Measurements from ENCODE around the gene DUSP10.

The DUSP10 gene

GRCh38 chr1:221768444-221769066 is 26.7 kb upstream of the DUSP10 start:
- TF ChIP-seq ZFP30 (CRISPR knock-in tag; IDR thresholded peaks at IDR 0.05), result no peak
- TF ChIP-seq ZC3H10 (CRISPR knock-in tag; IDR thresholded peaks at IDR 0.05), result no peak
- TF ChIP-seq ZFP3 (CRISPR knock-in tag; IDR thresholded peaks at IDR 0.05), result no peak
- TF ChIP-seq PATZ1 (CRISPR knock-in tag; IDR thresholded peaks at IDR 0.05; ENCODE audit: borderline replicate concordance), result no peak
- no peak for TF ChIP-seq TCF4 (CRISPR knock-in tag; IDR thresholded peaks at IDR 0.05; ENCODE audit: borderline replicate concordance)

GRCh38 chr1:221766210-221766609 is 24.3 kb upstream of the DUSP10 start:
- ATAC-seq, result peak; percentile 65
- TF ChIP-seq TOX (CRISPR knock-in tag; IDR thresholded peaks at IDR 0.05; ENCODE audit: borderline replicate concordance) (peak; percentile 51; the same call in 1 of the 2 replicates), ZFP3 (CRISPR knock-in tag; IDR thresholded peaks at IDR 0.05) (no peak)

More at GRCh38 chr1:221768444-221769066, 26.7 kb upstream of the DUSP10 start:
- ATAC-seq, result no peak

- ATAC-seq, result no peak
- no peak for TF ChIP-seq CREB5 (CRISPR knock-in tag; IDR thresholded peaks at IDR 0.05; ENCODE audit: low read depth)
- no peak for TF ChIP-seq RARB (CRISPR knock-in tag; IDR thresholded peaks at IDR 0.05)
- TF ChIP-seq ISL1 (CRISPR knock-in tag; IDR thresholded peaks at IDR 0.05), result no peak
- no peak for TF ChIP-seq PPARA (CRISPR knock-in tag; IDR thresholded peaks at IDR 0.05; ENCODE audit: borderline replicate concordance)
- TF ChIP-seq ZFP3 (CRISPR knock-in tag; IDR thresholded peaks at IDR 0.05), result no peak
- TF ChIP-seq ZC3H10 (CRISPR knock-in tag; IDR thresholded peaks at IDR 0.05), result no peak
- TF ChIP-seq CSDC2 (CRISPR knock-in tag; IDR thresholded peaks at IDR 0.05), result no peak
- TF ChIP-seq GLIS3 (CRISPR knock-in tag; IDR thresholded peaks at IDR 0.05), result no peak
- TF ChIP-seq POU6F1 (CRISPR knock-in tag; IDR thresholded peaks at IDR 0.05; ENCODE audit: borderline replicate concordance, low read depth), result no peak
- TF ChIP-seq ESRRG (CRISPR knock-in tag; IDR thresholded peaks at IDR 0.05), result no peak
- TF ChIP-seq ARNTL (CRISPR knock-in tag; IDR thresholded peaks at IDR 0.05; ENCODE audit: borderline replicate concordance, low read depth), result no peak
- no peak for TF ChIP-seq ZFP30 (CRISPR knock-in tag; IDR thresholded peaks at IDR 0.05)
- TF ChIP-seq ZNF70 (CRISPR knock-in tag; IDR thresholded peaks at IDR 0.05), result no peak
- no peak for TF ChIP-seq BACH2 (CRISPR knock-in tag; IDR thresholded peaks at IDR 0.05; ENCODE audit: borderline replicate concordance)
- no peak for TF ChIP-seq PATZ1 (CRISPR knock-in tag; IDR thresholded peaks at IDR 0.05; ENCODE audit: borderline replicate concordance)
These were observed 23.6 kb upstream of the DUSP10 start for GRCh38 chr1:221765527-221765926.

GRCh38 chr1:221762121-221762520 is 20.2 kb upstream of the DUSP10 start:
- TF ChIP-seq PATZ1 (CRISPR knock-in tag; IDR thresholded peaks at IDR 0.05; ENCODE audit: borderline replicate concordance), result no peak
- TF ChIP-seq BACH2 (CRISPR knock-in tag; IDR thresholded peaks at IDR 0.05; ENCODE audit: borderline replicate concordance), result no peak
- no peak for TF ChIP-seq RARB (CRISPR knock-in tag; IDR thresholded peaks at IDR 0.05)
- TF ChIP-seq PPARA (CRISPR knock-in tag; IDR thresholded peaks at IDR 0.05; ENCODE audit: borderline replicate concordance), result no peak
- TF ChIP-seq CSDC2 (CRISPR knock-in tag; IDR thresholded peaks at IDR 0.05), result no peak
- TF ChIP-seq GLIS3 (CRISPR knock-in tag; IDR thresholded peaks at IDR 0.05), result no peak
- TF ChIP-seq ISL1 (CRISPR knock-in tag; IDR thresholded peaks at IDR 0.05), result no peak
- no peak for TF ChIP-seq CREB5 (CRISPR knock-in tag; IDR thresholded peaks at IDR 0.05; ENCODE audit: low read depth)
- TF ChIP-seq POU6F1 (CRISPR knock-in tag; IDR thresholded peaks at IDR 0.05; ENCODE audit: borderline replicate concordance, low read depth), result no peak
- no peak for TF ChIP-seq TSHZ2 (CRISPR knock-in tag; IDR thresholded peaks at IDR 0.05)
- no peak for TF ChIP-seq ZNF565 (CRISPR knock-in tag; conservative IDR thresholded peaks at IDR 0.05; ENCODE audit: low read depth)

More at GRCh38 chr1:221762121-221762520, 20.2 kb upstream of the DUSP10 start:
- no peak for ATAC-seq

All from SK-N-SH treated with all-trans-retinoic acid at 6 μM for 48 hours (cell line).